Measurements from ENCODE around the gene RTN4R. TPM values are rescaled to one million over a fixed set of nuclear protein-coding genes. Genes with fewer than 3 reads are reported as not detected.

Gene RTN4R
- total RNA-seq, 4 donors from 2014 or later: 0.64 to 22.8 (median 3.0) TPM; not detected in 1

DNA sequence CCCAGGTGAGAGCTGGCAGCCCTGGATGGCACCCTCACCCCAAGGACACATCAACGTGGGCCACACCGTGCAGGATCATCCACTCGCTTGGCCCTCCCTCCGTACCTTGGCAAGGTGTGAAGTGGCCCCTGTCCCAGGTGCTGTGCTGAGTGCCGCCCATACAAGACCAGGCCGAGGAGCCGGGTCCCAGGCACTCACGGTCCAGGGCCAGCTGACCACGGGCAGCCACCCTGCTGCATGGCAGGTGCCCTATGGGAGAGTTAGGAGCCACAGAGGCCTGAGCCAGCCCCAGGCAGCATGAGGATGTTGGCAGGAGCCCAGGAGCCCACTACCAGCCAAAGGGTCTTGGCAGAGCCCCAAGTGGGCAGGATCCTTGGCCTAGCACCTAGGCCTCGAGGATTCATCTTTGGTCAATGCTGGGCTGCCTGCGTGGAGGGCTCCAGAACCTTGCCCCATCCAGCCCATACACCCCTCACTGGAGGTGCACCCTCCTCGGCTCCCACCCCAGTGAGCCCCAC is 19.6 kb downstream of the RTN4R start:
- 92% methylated on average over 9 of the region's 12 CpGs; no CpG with 5 or more reads in 1 of the 2 donors for WGBS, 2 donors (ENCODE audit: low coverage in 1 of 2)
- in situ Hi-C loops (cut with MboI; ENCODE audit: low pct_ligation_motif_present in 1 of 4, low pct_unique_long_range_greater_than_20kb in 1 of 4, low sequenced_read_pairs in 3 of 4): no loop called here

DNA sequence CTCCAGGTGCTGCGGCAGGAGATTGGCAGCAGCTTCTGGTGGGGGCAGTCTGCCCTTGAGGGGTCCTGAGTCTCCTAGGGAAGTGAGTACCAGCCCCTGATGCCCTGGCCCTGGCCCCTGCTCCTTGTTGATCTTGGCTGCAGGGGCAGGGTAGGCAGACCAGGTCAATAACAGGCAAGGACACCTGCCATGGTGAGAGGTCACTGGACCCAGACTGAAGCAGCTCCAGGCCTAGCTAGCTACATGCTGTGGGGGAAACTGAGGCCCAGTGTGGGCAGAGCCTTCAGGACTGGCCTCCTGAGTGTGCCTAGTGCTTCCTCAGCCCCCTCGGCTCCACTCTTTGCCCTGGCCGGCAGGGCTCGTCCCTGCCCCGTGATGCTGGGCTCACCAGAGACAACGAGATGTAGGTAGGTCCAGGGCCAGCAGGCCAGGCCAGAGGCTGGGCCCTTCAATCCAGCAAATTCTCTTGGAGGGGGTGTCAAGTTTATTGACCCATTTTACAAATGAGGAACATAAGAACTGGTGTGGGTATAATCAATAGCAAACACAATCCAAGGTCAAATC is 20.4 kb downstream of the RTN4R start:
- Histone ChIP-seq H3K27ac (no peak overlapping the region), H3K36me3 (no peaks in the 10 kb centered on the region), H3K4me3 (no peak overlapping the region), H3K9me3 (no peaks in the 10 kb centered on the region), H3K27me3 (no peaks in the 10 kb centered on the region), H3K4me1 (peaks cover 0 to 18% (median 6%) of the 10 kb centered on the region in 4 donors)
- intact Hi-C loops (cut with DNase I; ENCODE audit: low total_unique reads) (no loop called here), in situ Hi-C loops (cut with MboI; ENCODE audit: low pct_ligation_motif_present in 1 of 4, low pct_unique_long_range_greater_than_20kb in 1 of 4, low sequenced_read_pairs in 3 of 4) (no loop called here)
- 96% methylated on average over 6 of the region's 6 CpGs; no CpG with 5 or more reads in 1 of the 2 donors for WGBS, 2 donors (ENCODE audit: low coverage in 1 of 2)
- no peak for DNase-seq
- no peak for TF ChIP-seq CTCF (IDR thresholded peaks at IDR 0.05)
- TF ChIP-seq POLR2AphosphoS5 (IDR thresholded peaks at IDR 0.05): no peak
- no peak for TF ChIP-seq EP300 (IDR thresholded peaks at IDR 0.05; ENCODE audit: low read depth)
- no peak for TF ChIP-seq POLR2A (IDR thresholded peaks at IDR 0.05)

More for the DNA sequence above, 19.6 kb downstream of the RTN4R start:
- Histone ChIP-seq H3K36me3 (no peaks in the 10 kb centered on the region), H3K9me3 (no peaks in the 10 kb centered on the region), H3K27ac (no peak overlapping the region), H3K4me1 (peaks cover 0 to 14% (median 2%) of the 10 kb centered on the region in 4 donors), H3K27me3 (no peaks in the 10 kb centered on the region), H3K4me3 (no peak overlapping the region)
- no peak for DNase-seq
- TF ChIP-seq EP300 (IDR thresholded peaks at IDR 0.05; ENCODE audit: low read depth) (no peak), POLR2AphosphoS5 (IDR thresholded peaks at IDR 0.05) (no peak), CTCF (IDR thresholded peaks at IDR 0.05) (no peak), POLR2A (IDR thresholded peaks at IDR 0.05) (no peak)
- intact Hi-C loops (cut with DNase I; ENCODE audit: low total_unique reads): no loop called here

DNA sequence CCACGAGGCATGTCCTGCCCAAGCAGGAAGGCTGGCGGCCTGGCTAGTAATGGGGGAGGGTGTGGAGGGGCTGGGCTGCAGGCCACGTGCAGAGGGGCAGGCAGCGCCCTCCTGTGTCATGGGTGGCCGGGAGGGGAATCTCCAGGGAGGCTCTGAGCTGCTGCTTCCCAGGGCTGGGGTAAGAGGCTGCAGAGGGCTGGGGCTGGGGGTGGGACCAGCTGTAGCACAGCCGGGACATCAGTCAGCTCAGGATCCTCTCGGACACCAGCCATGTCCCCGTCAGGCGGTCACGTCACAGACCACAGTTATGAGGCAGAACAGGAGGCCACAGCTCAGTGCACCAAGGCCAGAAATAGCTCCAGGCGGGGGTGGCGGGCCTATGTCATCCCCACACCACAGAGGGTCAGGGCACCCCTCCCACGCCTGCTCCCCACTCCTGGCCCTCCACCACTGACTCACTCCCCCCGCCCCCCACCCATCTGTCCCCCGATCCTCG is 21.1 kb downstream of the RTN4R start:
- H3K9me3 ChIP-seq: no peaks in the 10 kb centered on the region
- intact Hi-C loops (cut with DNase I; ENCODE audit: low total_unique reads) (no loop called here), in situ Hi-C loops (cut with MboI; ENCODE audit: low pct_ligation_motif_present in 1 of 4, low pct_unique_long_range_greater_than_20kb in 1 of 4, low sequenced_read_pairs in 3 of 4) (no loop called here)
- no peak overlapping the region for H3K27ac ChIP-seq
- peaks cover 0 to 18% (median 6%) of the 10 kb centered on the region in 4 donors for H3K4me1 ChIP-seq
- no peaks in the 10 kb centered on the region for H3K27me3 ChIP-seq
- DNase-seq: no peak
- H3K36me3 ChIP-seq: no peaks in the 10 kb centered on the region
- 72% methylated on average over 16 of the region's 16 CpGs; no CpG with 5 or more reads in 1 of the 2 donors for WGBS, 2 donors (ENCODE audit: low coverage in 1 of 2)
- TF ChIP-seq CTCF (IDR thresholded peaks at IDR 0.05): no peak
- no peak for TF ChIP-seq POLR2A (IDR thresholded peaks at IDR 0.05)
- no peak for TF ChIP-seq EP300 (IDR thresholded peaks at IDR 0.05; ENCODE audit: low read depth)
- TF ChIP-seq POLR2AphosphoS5 (IDR thresholded peaks at IDR 0.05): no peak
- H3K4me3 ChIP-seq: no peak overlapping the region

DNA sequence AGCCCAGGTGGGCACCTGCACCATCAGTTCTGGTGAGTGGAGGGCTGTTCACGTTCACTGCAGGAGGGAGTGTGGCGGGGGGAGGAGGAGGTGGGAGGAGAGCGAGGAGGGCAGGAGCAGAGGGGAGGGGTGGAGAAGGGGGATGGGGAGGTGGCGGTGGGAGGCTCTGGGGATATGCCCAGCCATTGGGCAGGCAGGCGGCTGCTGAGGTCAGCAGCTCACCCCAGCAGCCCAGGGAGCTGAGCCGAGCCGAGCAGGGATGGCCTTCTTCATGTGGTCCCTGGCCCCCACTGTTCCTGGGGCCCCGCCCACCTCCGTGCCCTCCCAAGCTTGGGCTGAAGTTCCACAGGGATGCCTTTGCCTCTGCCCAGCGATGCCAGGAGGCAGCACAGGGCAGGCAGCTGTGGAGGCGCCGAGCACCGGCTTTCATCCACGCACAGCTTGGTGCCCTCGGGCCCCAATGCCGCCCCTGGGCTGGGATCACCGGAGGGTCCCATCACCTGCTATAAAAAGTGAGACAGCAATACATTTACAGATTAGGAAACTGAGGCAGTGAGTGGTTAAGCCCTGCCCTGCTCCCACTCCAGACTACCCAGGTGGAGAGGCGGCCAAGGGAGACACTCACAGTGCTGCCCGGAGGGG is 21.6 kb downstream of the RTN4R start:
- Histone ChIP-seq H3K4me3 (no peak overlapping the region), H3K4me1 (peaks cover 0 to 18% (median 6%) of the 10 kb centered on the region in 4 donors), H3K9me3 (no peaks in the 10 kb centered on the region), H3K27me3 (no peaks in the 10 kb centered on the region), H3K27ac (no peak overlapping the region), H3K36me3 (no peaks in the 10 kb centered on the region)
- in situ Hi-C loops (cut with MboI; ENCODE audit: low pct_ligation_motif_present in 1 of 4, low pct_unique_long_range_greater_than_20kb in 1 of 4, low sequenced_read_pairs in 3 of 4) (no loop called here), intact Hi-C loops (cut with DNase I; ENCODE audit: low total_unique reads) (no loop called here)
- WGBS, 2 donors (ENCODE audit: low coverage in 1 of 2): 87% methylated on average over 19 of the region's 19 CpGs; no CpG with 5 or more reads in 1 of the 2 donors
- DNase-seq: no peak
- TF ChIP-seq POLR2AphosphoS5 (IDR thresholded peaks at IDR 0.05): no peak
- TF ChIP-seq EP300 (IDR thresholded peaks at IDR 0.05; ENCODE audit: low read depth): no peak
- TF ChIP-seq POLR2A (IDR thresholded peaks at IDR 0.05): no peak
- TF ChIP-seq CTCF (IDR thresholded peaks at IDR 0.05): no peak
